Measurements from ENCODE around the gene MARCHF3.
"Not testable (repeated sequence)": the region's sequence is repeated elsewhere in the genome, so short reads cannot be mapped to it uniquely, and the experiment has no call there.

Gene MARCHF3

DNA sequence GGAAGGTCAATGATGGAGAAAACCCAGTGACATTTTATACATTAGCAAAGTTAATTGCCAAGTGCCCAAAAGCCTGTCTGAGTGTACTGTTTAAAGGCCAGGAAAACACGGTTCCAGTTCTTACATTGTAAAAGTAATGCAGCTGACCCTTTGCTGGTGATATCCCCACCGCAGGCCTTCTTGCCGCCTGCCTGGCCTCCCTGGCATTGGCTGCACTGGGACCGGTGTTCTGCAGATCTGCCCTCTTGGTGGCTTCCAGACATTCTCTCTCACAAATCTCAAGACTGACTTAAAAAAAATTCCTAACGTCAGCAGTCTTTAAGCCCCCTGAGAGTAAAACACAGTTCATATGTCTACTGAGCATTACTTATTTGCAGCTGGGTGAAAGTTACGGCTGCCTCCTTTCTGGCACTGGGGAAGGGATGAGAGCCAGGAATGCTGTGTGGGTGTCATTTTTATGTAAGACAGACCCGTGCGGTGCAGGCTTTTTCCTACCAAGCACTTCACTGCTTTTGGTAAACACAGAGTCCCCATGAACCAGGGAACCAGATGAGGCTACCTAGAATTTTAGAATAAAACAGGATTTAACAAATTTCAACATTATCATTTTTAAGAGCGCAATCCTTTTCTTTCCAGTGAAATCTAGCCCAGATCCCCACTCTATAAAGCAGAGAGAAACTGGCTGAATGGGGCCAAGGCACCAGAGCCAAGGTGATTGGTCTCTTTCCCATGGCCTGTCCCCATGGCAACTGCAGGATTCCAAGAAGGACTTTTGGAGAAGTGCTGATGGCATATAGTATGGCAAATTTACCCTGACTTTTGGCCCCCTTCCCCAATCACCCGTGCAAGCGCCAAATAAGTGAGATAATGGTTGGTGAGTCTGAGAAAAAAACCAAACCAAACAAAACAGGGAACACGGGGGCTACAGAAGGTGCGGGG, 172.6 kb downstream of the MARCHF3 start:
- no peaks in the 10 kb centered on the region for H3K27me3 Mint-ChIP-seq
- no peaks in the 10 kb centered on the region for H3K36me3 Mint-ChIP-seq
- no peaks in the 10 kb centered on the region for H3K9me3 Mint-ChIP-seq
- H3K27ac Mint-ChIP-seq, result no peak overlapping the region
- peaks cover 29% of the 10 kb centered on the region for H3K4me1 Mint-ChIP-seq
- H3K4me3 Mint-ChIP-seq, result no peak overlapping the region

DNA sequence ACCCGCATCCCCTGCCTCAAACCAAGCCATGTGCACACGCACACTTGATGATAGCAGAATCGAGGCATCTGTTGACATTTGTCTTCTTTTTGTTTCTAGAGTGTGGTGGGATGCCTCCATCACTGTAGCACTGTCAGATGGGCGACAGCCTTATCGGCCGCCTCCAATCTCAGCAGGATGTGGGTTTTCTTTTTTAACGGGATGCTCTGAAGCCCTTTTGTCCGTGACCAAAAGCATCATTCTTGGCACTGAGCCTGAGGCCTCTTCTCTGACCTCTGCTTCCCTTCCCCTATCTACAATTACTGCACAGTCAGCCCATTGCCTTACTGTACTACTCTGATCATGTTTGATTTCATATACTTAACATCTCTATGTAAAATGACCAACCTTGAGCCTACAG, 175.1 kb downstream of the MARCHF3 start:
- no peaks in the 10 kb centered on the region for H3K27me3 Mint-ChIP-seq
- peak overlapping the region; percentile 1 for H3K4me3 Mint-ChIP-seq
- H3K4me1 Mint-ChIP-seq, result peaks cover 54% of the 10 kb centered on the region
- H3K9me3 Mint-ChIP-seq, result no peaks in the 10 kb centered on the region
- no peaks in the 10 kb centered on the region for H3K36me3 Mint-ChIP-seq
- no peak overlapping the region for H3K27ac Mint-ChIP-seq

- H3K36me3 Mint-ChIP-seq, result no peaks in the 10 kb centered on the region
- H3K9me3 Mint-ChIP-seq, result no peaks in the 10 kb centered on the region
- no peak overlapping the region for H3K4me3 Mint-ChIP-seq
- no peak overlapping the region for H3K27ac Mint-ChIP-seq
- H3K4me1 Mint-ChIP-seq, result peaks cover 54% of the 10 kb centered on the region
- no peaks in the 10 kb centered on the region for H3K27me3 Mint-ChIP-seq
These were observed 175.7 kb downstream of the MARCHF3 start for GRCh38 chr5:126854526-126855110.

GRCh38 chr5:126853541-126854307, 176.6 kb downstream of the MARCHF3 start:
- not testable (repeated sequence) for H3K9me3 Mint-ChIP-seq, H3K36me3 Mint-ChIP-seq, H3K27me3 Mint-ChIP-seq
- Mint-ChIP-seq H3K27ac (peak overlapping the region; percentile 93), H3K4me3 (peak overlapping the region; percentile 88), H3K4me1 (peaks cover 54% of the 10 kb centered on the region)

GRCh38 chr5:126852841-126853271, 177.5 kb downstream of the MARCHF3 start:
- Mint-ChIP-seq H3K4me3 (peak overlapping the region; percentile 88), H3K27ac (peak overlapping the region; percentile 93), H3K9me3 (no peaks in the 10 kb centered on the region), H3K36me3 (no peaks in the 10 kb centered on the region), H3K4me1 (peaks cover 54% of the 10 kb centered on the region), H3K27me3 (no peaks in the 10 kb centered on the region)

GRCh38 chr5:126852091-126852571, 178.2 kb downstream of the MARCHF3 start:
- Mint-ChIP-seq H3K27me3 (no peaks in the 10 kb centered on the region), H3K4me3 (peak overlapping the region; percentile 88), H3K36me3 (no peaks in the 10 kb centered on the region), H3K27ac (peak overlapping the region; percentile 47), H3K4me1 (peaks cover 61% of the 10 kb centered on the region), H3K9me3 (no peaks in the 10 kb centered on the region)

DNA sequence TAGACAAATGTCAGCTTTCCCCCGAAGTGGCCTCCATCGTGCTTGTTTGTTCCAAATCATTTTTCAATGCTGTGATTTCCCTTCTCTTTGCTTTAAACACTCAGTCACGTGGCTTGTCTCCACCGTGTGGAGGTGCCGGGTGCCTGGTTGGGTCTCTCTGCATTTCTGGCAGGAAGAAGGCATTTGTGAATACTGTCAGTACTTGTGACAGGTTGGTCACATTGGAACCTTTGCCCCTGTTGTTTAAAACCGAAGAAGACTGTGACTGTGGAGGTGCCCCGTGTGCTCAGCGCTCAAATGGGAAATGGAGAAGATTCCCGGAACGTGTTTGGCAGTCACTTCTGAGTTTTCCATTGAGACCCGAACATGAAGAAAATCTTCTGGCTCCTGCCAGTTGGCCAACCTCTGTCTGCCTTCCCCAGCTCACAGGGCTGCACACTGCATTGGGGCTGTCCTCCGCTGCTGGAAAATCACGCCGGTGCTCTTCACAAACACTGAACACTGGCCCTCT, 178.8 kb downstream of the MARCHF3 start:
- no peaks in the 10 kb centered on the region for H3K9me3 Mint-ChIP-seq
- H3K4me1 Mint-ChIP-seq, result peaks cover 67% of the 10 kb centered on the region
- H3K36me3 Mint-ChIP-seq, result no peaks in the 10 kb centered on the region
- H3K27ac Mint-ChIP-seq, result peak overlapping the region; percentile 86
- H3K27me3 Mint-ChIP-seq, result no peaks in the 10 kb centered on the region
- H3K4me3 Mint-ChIP-seq, result peak overlapping the region; percentile 88

DNA sequence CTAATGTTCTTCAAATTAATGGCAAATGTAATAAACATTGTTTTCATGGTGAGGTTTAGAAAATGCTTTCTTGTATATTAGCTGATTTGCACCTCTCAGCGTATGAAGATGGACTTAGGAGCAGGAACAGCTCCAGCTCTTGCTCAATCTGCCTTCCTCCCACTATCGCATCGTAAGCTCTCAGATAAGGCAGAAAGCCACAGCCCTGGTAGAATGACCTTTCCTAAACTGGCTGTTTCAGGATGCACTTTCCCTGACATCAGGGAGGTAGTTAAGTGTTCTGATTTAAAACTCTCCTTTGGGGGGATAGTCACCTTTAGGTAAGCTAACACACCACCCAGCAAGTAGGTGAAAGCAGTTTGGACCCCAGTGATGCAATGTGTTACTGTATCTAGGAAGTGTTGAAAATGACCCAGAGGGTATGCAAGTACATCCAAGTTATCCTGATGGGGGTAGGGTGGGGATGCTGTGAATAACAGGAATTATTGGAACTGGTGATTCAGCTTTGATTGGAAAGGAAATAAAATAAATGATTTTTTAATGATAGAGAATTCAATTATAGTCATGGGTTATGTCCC, 181.2 kb downstream of the MARCHF3 start:
- Mint-ChIP-seq H3K27me3 (no peaks in the 10 kb centered on the region), H3K36me3 (no peaks in the 10 kb centered on the region), H3K27ac (no peak overlapping the region), H3K9me3 (no peaks in the 10 kb centered on the region), H3K4me3 (no peak overlapping the region), H3K4me1 (peaks cover 78% of the 10 kb centered on the region)

- Mint-ChIP-seq H3K4me1 (peaks cover 76% of the 10 kb centered on the region), H3K4me3 (no peak overlapping the region), H3K9me3 (no peaks in the 10 kb centered on the region), H3K27ac (no peak overlapping the region), H3K27me3 (no peaks in the 10 kb centered on the region), H3K36me3 (no peaks in the 10 kb centered on the region)
These were observed 182.1 kb downstream of the MARCHF3 start for GRCh38 chr5:126848253-126848652.

DNA sequence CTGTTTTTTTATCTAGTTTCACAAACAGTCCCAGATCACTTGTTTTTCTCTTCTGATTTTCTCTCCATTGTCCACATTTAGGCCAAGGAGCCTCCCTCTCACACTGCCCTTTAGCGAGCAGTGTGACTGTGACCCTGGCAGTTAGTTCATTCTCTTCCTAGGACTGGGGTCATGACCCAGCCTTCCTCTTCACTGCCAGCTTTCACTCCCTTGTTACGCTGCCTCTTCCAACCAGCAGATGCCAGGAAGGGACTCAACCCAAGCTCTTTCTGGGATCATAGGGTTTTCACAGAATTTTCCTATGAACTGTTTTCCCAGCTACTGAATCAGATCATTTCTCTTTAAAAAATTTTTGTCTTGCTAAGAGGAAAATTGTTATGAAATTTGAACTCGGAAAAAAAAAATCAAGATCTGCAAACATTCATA, 182.5 kb downstream of the MARCHF3 start:
- Mint-ChIP-seq H3K4me1 (peaks cover 72% of the 10 kb centered on the region), H3K27ac (peak overlapping the region; percentile 10), H3K36me3 (no peaks in the 10 kb centered on the region), H3K27me3 (no peaks in the 10 kb centered on the region), H3K9me3 (no peaks in the 10 kb centered on the region), H3K4me3 (no peak overlapping the region)

DNA sequence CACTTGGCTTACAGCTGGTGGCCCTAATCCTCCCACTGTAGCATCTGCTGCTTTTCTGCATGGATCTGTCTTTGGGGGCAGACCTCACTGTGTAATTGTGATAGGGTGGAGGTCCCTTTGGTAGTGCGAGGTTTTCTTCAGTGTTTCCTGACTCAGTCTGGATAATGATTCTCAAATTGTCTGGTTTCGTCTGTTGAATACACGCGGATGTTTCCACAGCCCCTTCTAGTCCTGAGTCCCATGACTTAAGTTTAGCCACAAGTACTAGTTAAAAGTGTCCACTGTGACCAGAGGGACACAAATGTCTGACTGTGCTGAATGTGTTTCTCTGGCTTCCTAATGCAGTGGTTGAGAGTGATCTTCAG, 182.9 kb downstream of the MARCHF3 start:
- Mint-ChIP-seq H3K4me1 (peaks cover 68% of the 10 kb centered on the region), H3K27ac (peak overlapping the region; percentile 6), H3K36me3 (no peaks in the 10 kb centered on the region), H3K27me3 (no peaks in the 10 kb centered on the region), H3K4me3 (no peak overlapping the region), H3K9me3 (no peaks in the 10 kb centered on the region)

- Mint-ChIP-seq H3K4me3 (no peak overlapping the region), H3K27me3 (no peaks in the 10 kb centered on the region), H3K4me1 (peaks cover 62% of the 10 kb centered on the region), H3K36me3 (no peaks in the 10 kb centered on the region), H3K9me3 (no peaks in the 10 kb centered on the region), H3K27ac (peak overlapping the region; percentile 88)
These were observed 183.5 kb downstream of the MARCHF3 start for GRCh38 chr5:126846744-126847455.

- H3K27ac Mint-ChIP-seq, result peak overlapping the region; percentile 88
- H3K36me3 Mint-ChIP-seq, result no peaks in the 10 kb centered on the region
- no peaks in the 10 kb centered on the region for H3K27me3 Mint-ChIP-seq
- no peak overlapping the region for H3K4me3 Mint-ChIP-seq
- H3K4me1 Mint-ChIP-seq, result peaks cover 57% of the 10 kb centered on the region
- H3K9me3 Mint-ChIP-seq, result no peaks in the 10 kb centered on the region
These were observed 184.0 kb downstream of the MARCHF3 start for GRCh38 chr5:126846344-126846743.

DNA sequence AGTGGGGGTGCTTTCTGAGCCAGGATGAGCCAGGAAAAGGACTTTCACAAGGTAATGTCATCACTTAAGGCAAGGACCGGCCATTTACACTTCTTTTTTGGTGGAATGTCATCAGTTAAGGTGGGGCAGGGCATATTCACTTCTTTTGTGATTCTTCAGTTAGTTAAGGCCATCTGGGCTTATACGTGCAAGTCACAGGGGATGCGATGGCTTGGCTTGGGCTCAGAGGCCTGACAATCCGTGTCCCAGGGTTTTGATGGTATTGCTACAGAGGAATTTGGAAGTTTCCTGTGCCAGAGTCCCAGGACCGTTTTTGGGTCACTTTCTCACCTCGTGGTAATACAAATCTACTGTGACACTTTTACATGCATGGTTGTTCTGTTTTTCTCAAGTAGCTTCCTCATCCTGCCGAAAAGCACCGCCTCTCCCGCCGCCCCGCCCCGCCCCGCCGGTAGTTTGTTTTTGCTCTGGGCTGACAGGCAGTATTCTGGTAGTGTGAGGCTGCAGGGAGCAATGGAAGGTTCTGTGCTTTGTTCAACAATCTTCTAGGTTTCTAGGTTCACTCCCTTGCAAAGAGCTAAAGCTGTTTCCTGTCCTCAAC, 184.8 kb downstream of the MARCHF3 start:
- peak overlapping the region; percentile 88 for H3K27ac Mint-ChIP-seq
- H3K27me3 Mint-ChIP-seq, H3K9me3 Mint-ChIP-seq, H3K36me3 Mint-ChIP-seq: not testable (repeated sequence)
- peaks cover 49% of the 10 kb centered on the region for H3K4me1 Mint-ChIP-seq
- peak overlapping the region; percentile 7 for H3K4me3 Mint-ChIP-seq

Data from activated naive CD4-positive, alpha-beta T cell treated with anti-CD3 and anti-CD28 coated beads, Interleukin-2, amount 50 U/mL, for 24 hours (primary cell).